ENCODE results near the gene WNT11.

DNA sequence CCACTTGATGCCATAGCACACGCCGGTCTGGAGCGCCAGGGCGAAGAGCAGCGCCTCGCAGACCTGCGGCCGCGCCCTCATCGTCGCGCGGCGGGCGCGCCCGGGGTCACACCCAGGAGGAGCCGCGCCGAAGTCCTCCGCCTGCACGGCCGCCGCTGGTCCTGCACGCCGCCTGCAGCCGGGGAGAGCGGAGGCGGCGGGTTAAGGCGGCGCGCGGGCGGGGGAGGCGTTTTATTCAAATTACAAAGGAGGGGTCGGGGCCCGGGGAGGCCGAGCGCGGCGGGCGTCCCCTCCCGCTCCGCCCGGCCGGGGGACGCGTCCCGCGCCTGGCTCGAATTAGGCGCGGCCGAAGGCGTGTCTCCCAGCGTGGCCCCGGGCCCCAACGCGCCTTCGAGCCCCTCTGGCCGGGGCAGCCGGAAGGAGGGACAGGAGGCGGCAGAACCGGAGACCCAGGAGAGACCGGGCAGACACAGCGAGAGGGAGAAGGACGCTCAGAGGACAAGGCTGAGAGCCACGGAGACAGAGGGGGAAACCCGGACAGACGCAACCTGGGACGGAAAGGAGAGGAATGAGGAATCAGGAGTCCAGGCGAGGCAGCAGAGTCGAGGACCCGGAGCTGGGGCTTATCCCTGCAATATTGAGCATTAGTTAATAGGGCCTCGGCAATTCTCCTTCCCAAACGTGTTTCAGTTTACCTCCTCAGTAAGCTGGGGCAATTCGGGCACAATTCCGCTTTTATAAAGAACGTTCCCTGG, at the start of gene WNT11:
- TF ChIP-seq, protein P1, sequence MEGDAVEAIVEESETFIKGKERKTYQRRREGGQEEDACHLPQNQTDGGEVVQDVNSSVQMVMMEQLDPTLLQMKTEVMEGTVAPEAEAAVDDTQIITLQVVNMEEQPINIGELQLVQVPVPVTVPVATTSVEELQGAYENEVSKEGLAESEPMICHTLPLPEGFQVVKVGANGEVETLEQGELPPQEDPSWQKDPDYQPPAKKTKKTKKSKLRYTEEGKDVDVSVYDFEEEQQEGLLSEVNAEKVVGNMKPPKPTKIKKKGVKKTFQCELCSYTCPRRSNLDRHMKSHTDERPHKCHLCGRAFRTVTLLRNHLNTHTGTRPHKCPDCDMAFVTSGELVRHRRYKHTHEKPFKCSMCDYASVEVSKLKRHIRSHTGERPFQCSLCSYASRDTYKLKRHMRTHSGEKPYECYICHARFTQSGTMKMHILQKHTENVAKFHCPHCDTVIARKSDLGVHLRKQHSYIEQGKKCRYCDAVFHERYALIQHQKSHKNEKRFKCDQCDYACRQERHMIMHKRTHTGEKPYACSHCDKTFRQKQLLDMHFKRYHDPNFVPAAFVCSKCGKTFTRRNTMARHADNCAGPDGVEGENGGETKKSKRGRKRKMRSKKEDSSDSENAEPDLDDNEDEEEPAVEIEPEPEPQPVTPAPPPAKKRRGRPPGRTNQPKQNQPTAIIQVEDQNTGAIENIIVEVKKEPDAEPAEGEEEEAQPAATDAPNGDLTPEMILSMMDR (IDR thresholded peaks at IDR 0.05; ENCODE audit: low read length): no peak
- TF ChIP-seq EZH2 (optimal IDR thresholded peaks at IDR 0.05; ENCODE audit: low read depth, low read length): no peak

Measured in MM.1S (cell line).